Hepatocyte (in vitro differentiated cells): ENCODE measurements around the gene ABHD13. TPM values are rescaled to one million over a fixed set of nuclear protein-coding genes. Genes with fewer than 3 reads are reported as not detected.
A peak's percentile ranks its signal among the peaks of the same experiment; 100 is the strongest.

Source experiments
- DNase-seq: peaks from one replicate; pipeline ENCODE4 v3.0.0-alpha.2; 2016; ENCODE audit warnings: low spot score
- H2AFZ ChIP-seq: fragments of 200-600 bp; sonication (generic); 2 replicates; pipeline ENCODE4 v1.6.0; 2016; ENCODE audit warnings: antibody characterized with exemption, mild to moderate bottlenecking
- H3K27ac ChIP-seq: fragments of 200-600 bp; sonication (generic); 2 replicates; pipeline ENCODE4 v1.5.1; 2016; ENCODE audit warnings: mild to moderate bottlenecking
- H3K27me3 ChIP-seq: fragments of 200-600 bp; sonication (generic); 2 replicates; pipeline ENCODE4 v1.6.1; 2016
- H3K36me3 ChIP-seq: fragments of 200-600 bp; sonication (generic); replicated peaks from 2 replicates; pipeline ENCODE4 v1.5.1; 2016; ENCODE audit warnings: low read depth; ENCODE audit not compliant: insufficient read depth
- H3K4me1 ChIP-seq: fragments of 200-600 bp; sonication (generic); 2 replicates; pipeline ENCODE4 v1.5.1; 2016; ENCODE audit warnings: mild to moderate bottlenecking, moderate library complexity; ENCODE audit not compliant: insufficient read depth
- H3K4me2 ChIP-seq: fragments of 200-600 bp; sonication (generic); 2 replicates; pipeline ENCODE4 v1.6.0; 2016
- H3K4me3 ChIP-seq: fragments of 200-600 bp; sonication (generic); 2 replicates; pipeline ENCODE4 v1.5.1; 2016; ENCODE audit warnings: mild to moderate bottlenecking
- H3K79me2 ChIP-seq: fragments of 200-600 bp; sonication (generic); 2 replicates; pipeline ENCODE4 v1.6.0; 2017; ENCODE audit warnings: mild to moderate bottlenecking
- H3K9me2 ChIP-seq: fragments of 200-600 bp; sonication (generic); replicated peaks from 2 replicates; pipeline ENCODE4 v1.6.0; 2017; ENCODE audit warnings: mild to moderate bottlenecking; ENCODE audit not compliant: insufficient read depth
- H3K9me3 ChIP-seq: fragments of 200-600 bp; sonication (generic); 2 replicates; pipeline ENCODE4 v1.5.1; 2016; ENCODE audit warnings: low read depth, mild to moderate bottlenecking
- H4K20me1 ChIP-seq: fragments of 200-600 bp; sonication (generic); 2 replicates; pipeline ENCODE4 v1.6.0; 2016; ENCODE audit warnings: mild to moderate bottlenecking; ENCODE audit not compliant: insufficient read depth, poor library complexity, severe bottlenecking
- EZH2 ChIP-seq: fragments of 200-600 bp; sonication (generic); IDR thresholded peaks from 2 replicates; pipeline ENCODE4 v1.6.1; 2016; ENCODE audit warnings: antibody characterized with exemption, mild to moderate bottlenecking, borderline replicate concordance
- EZH2phosphoT487 ChIP-seq: fragments of 200-600 bp; sonication (generic); IDR thresholded peaks from one replicate; pipeline ENCODE4 v1.6.1; 2018; ENCODE audit warnings: antibody characterized with exemption, mild to moderate bottlenecking, low read depth, moderate library complexity; ENCODE audit not compliant: unreplicated experiment, severe bottlenecking
- WGBS: methylation state at CpG from one replicate; pipeline ENCODE4 v1.1.6; 2016; ENCODE audit warnings: low lambda C conversion rate; ENCODE audit errors: missing lambda C conversion rate; 5-methylcytosine and 5-hydroxymethylcytosine counted together
- polyA plus RNA-seq: library from polyadenylated mRNA; unstranded; fragments of >200 nt; fragmentation: Nextera tagmentation; extraction: Ambion mirVana; gene quantifications from 2 replicates; pipeline ENCODE4 v1.2.1, GENCODE V29; 2016
- total RNA-seq: library from RNA; depleted of rRNA; stranded (reverse); fragments of >200 nt; gene quantifications from 2 replicates; pipeline ENCODE4 v1.2.3, GENCODE V29; 2014
- TF ChIP-seq, protein P1 (sequence below): fragments of 200-600 bp; sonication (generic); IDR thresholded peaks from 2 replicates; pipeline ENCODE4 v1.5.1; 2016; ENCODE audit warnings: antibody characterized with exemption, mild to moderate bottlenecking; ENCODE audit not compliant: poor library complexity

ABHD13 gene
- total and polyA plus RNA-seq, 2 experiments from 2014 or later = 8.1 to 17.8 TPM

DNA sequence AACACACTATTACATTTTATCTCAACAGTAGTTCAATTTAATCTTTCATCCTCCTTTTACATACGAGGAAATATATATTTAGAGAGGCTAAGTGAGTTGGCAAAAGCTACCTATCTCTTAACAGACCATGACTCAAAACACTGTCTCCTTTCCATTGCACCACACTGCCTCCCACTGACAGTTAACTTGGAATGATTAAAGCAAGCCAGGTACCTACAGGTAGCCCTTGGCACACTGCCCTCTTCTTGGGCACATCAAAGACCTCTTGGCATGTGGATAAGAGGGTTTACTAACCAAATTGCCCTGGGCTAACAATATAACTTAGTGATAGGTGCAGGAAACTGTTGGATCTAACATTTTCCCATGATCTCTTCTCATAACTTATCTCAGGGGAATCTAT lies 1.8 kb downstream of the ABHD13 start:
- H3K4me1 ChIP-seq = peaks cover 24% of the 10 kb centered on the region
- peaks cover 83% of the 10 kb centered on the region for H3K79me2 ChIP-seq
- no peak overlapping the region for H3K4me3 ChIP-seq
- H3K9me3 ChIP-seq = no peaks in the 10 kb centered on the region
- no peak overlapping the region for H3K27ac ChIP-seq
- no peaks in the 10 kb centered on the region for H3K36me3 ChIP-seq
- no peaks in the 10 kb centered on the region for H3K27me3 ChIP-seq
- peaks cover 9% of the 10 kb centered on the region for H4K20me1 ChIP-seq
- no peak for TF ChIP-seq EZH2
- TF ChIP-seq, protein P1, sequence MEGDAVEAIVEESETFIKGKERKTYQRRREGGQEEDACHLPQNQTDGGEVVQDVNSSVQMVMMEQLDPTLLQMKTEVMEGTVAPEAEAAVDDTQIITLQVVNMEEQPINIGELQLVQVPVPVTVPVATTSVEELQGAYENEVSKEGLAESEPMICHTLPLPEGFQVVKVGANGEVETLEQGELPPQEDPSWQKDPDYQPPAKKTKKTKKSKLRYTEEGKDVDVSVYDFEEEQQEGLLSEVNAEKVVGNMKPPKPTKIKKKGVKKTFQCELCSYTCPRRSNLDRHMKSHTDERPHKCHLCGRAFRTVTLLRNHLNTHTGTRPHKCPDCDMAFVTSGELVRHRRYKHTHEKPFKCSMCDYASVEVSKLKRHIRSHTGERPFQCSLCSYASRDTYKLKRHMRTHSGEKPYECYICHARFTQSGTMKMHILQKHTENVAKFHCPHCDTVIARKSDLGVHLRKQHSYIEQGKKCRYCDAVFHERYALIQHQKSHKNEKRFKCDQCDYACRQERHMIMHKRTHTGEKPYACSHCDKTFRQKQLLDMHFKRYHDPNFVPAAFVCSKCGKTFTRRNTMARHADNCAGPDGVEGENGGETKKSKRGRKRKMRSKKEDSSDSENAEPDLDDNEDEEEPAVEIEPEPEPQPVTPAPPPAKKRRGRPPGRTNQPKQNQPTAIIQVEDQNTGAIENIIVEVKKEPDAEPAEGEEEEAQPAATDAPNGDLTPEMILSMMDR = peak; percentile 15
- TF ChIP-seq EZH2phosphoT487 = no peak
- DNase-seq = peak; percentile 32
- no peaks in the 10 kb centered on the region for H3K9me2 ChIP-seq
- peak overlapping the region; percentile 86 for H3K4me2 ChIP-seq
- 65% methylated on average over 1 of the region's 1 CpG for WGBS
- H2AFZ ChIP-seq = no peak overlapping the region

DNA sequence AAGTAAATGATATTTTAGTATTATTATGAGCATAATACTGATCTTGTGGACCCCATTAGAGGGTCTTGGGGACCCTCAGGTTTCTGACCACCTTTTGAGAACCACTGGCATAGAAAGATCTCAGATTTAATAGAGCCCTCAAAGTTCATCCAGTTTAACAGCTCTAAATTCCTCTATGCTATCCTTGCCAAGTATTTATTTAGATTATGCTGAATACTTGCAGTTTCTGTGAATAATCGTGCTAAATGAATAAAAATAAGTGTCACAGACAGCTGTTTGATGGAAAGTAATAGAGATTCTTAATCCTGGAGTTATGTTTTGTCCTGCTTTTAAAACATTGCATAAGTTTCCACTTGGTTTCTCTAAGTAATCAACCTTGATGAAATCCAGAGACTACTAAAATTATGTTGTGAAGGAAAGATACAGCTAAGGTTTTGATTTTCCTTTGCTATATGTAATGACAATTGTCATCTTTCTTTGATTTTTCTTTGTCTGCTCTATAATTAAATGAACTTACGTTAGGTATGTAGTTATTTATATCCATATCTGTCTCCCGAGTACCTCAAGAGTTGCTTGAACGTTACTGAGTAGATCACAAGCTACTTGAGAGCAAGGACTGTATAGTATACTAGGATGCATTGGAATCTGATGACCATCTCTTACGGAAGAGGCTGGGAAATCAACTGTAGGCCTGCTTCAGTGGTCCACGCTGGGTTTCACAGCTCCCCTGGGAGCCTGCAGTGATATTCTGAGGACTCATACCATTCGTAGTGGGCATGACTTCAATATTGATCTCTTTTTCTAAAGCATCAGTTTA lies 5.7 kb downstream of the ABHD13 start:
- no peak for DNase-seq
- peaks cover 16% of the 10 kb centered on the region for H4K20me1 ChIP-seq
- 91% methylated on average over 7 of the region's 7 CpGs for WGBS

DNA sequence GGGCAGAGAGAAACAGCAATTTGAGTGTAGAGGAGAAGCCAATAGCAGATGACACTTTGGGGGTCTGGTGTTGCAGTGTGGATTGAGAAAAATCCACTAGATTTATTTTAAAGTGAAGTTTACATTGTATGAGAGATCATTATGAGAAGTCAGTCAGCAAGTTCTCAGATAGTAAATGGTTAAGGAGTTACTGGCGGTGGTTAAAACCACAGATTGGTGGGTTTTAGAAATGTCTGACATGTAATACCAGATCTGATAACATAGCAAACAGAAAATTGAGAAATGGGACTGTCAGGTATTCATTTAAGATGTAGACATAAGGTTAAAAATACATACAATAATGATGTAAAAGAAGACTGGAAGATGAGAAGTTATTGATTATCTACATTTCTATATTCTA lies 7.2 kb downstream of the ABHD13 start:
- no peak for DNase-seq
- TF ChIP-seq, protein P1 = no peak
- no peak for TF ChIP-seq EZH2
- no peak for TF ChIP-seq EZH2phosphoT487
- Histone ChIP-seq H3K4me3 (no peak overlapping the region), H3K9me2 (no peaks in the 10 kb centered on the region), H3K9me3 (no peaks in the 10 kb centered on the region), H3K27me3 (no peaks in the 10 kb centered on the region), H3K4me2 (no peak overlapping the region), H2AFZ (no peak overlapping the region), H3K79me2 (peaks cover 92% of the 10 kb centered on the region), H3K4me1 (peaks cover 18% of the 10 kb centered on the region), H3K36me3 (no peaks in the 10 kb centered on the region), H3K27ac (no peak overlapping the region), H4K20me1 (peaks cover 16% of the 10 kb centered on the region)
- 26% methylated on average over 1 of the region's 1 CpG for WGBS

More for the DNA sequence above, 5.7 kb downstream of the ABHD13 start:
- Histone ChIP-seq H3K27me3 (no peaks in the 10 kb centered on the region), H3K27ac (no peak overlapping the region), H3K9me2 (no peaks in the 10 kb centered on the region), H3K9me3 (no peaks in the 10 kb centered on the region), H2AFZ (no peak overlapping the region), H3K4me1 (peaks cover 30% of the 10 kb centered on the region), H3K36me3 (no peaks in the 10 kb centered on the region), H3K4me2 (no peak overlapping the region), H3K4me3 (no peak overlapping the region), H3K79me2 (peaks cover 93% of the 10 kb centered on the region)
- TF ChIP-seq EZH2 (no peak), EZH2phosphoT487 (no peak)
- TF ChIP-seq, protein P1 = no peak
